Retina (tissue), 1 donor: ENCODE measurements around the gene HDAC10.
A peak's percentile ranks its signal among the peaks of the same experiment; 100 is the strongest.

Source experiments
- DNase-seq: peaks from one replicate; pipeline ENCODE4 v3.0.0-alpha.2; 2016

HDAC10 gene

GRCh38 chr22:50250555-50251476 lies at the start of gene HDAC10:
Gene HDAC10, minus strand, starts transcription at chr22:50251265. Its CDS starts 233 bp downstream, at chr22:50251032.
- peak; percentile 85 for DNase-seq

GRCh38 chr22:50300620-50301257 lies 49.7 kb upstream of the HDAC10 start:
- no peak for DNase-seq

GRCh38 chr22:50299785-50300619 lies 48.9 kb upstream of the HDAC10 start:
- DNase-seq, result peak; percentile 61

- no peak for DNase-seq
Observed at GRCh38 chr22:50298937-50299784, 48.1 kb upstream of the HDAC10 start.

- DNase-seq, result no peak
Observed at GRCh38 chr22:50298266-50298637, 47.2 kb upstream of the HDAC10 start.

GRCh38 chr22:50297510-50298265 lies 46.6 kb upstream of the HDAC10 start:
- no peak for DNase-seq

- no peak for DNase-seq
Observed at GRCh38 chr22:50296658-50297490, 45.8 kb upstream of the HDAC10 start.

- DNase-seq, result no peak
Observed at GRCh38 chr22:50294319-50294656, 43.2 kb upstream of the HDAC10 start.

GRCh38 chr22:50293441-50294318 lies 42.6 kb upstream of the HDAC10 start:
- peak; percentile 48 for DNase-seq

- no peak for DNase-seq
Observed at GRCh38 chr22:50292643-50293440, 41.8 kb upstream of the HDAC10 start.

- no peak for DNase-seq
Observed at GRCh38 chr22:50289942-50290630, 39.0 kb upstream of the HDAC10 start.

- DNase-seq, result no peak
Observed at GRCh38 chr22:50289151-50289941, 38.3 kb upstream of the HDAC10 start.

GRCh38 chr22:50287731-50288130 lies 36.7 kb upstream of the HDAC10 start:
- DNase-seq, result no peak

- DNase-seq, result no peak
Observed at GRCh38 chr22:50286701-50287318, 35.7 kb upstream of the HDAC10 start.

GRCh38 chr22:50286275-50286674 lies 35.2 kb upstream of the HDAC10 start:
- no peak for DNase-seq

GRCh38 chr22:50285568-50286229 lies 34.6 kb upstream of the HDAC10 start:
- no peak for DNase-seq
